Neural progenitor cell (in vitro differentiated cells): ENCODE data around the gene SRSF7. TPM values are rescaled to one million over a fixed set of nuclear protein-coding genes. Genes with fewer than 3 reads are reported as not detected.

Source experiments
- DNase-seq: peaks from one replicate; pipeline ENCODE4 v3.0.0-alpha.2; 2016; ENCODE audit warnings: low spot score
- H2AFZ ChIP-seq: fragments of 200-600 bp; sonication (generic); replicated peaks from 2 replicates; pipeline ENCODE4 v1.6.1; 2016; ENCODE audit warnings: antibody characterized with exemption
- H3F3A ChIP-seq: fragments of 200-600 bp; sonication (generic); 2 replicates; pipeline ENCODE4 v1.6.1; 2016; ENCODE audit warnings: antibody characterized with exemption, low read depth
- H3K27ac ChIP-seq: fragments of 200-600 bp; sonication (generic); 2 replicates; pipeline ENCODE4 v1.5.1; 2016; ENCODE audit warnings: mild to moderate bottlenecking
- H3K27me3 ChIP-seq: fragments of 200-600 bp; sonication (generic); 2 replicates; pipeline ENCODE4 v1.6.1; 2016; ENCODE audit warnings: mild to moderate bottlenecking, moderate library complexity
- H3K36me3 ChIP-seq: fragments of 200-600 bp; sonication (generic); 2 replicates; pipeline ENCODE4 v1.5.1; 2016
- H3K4me1 ChIP-seq: fragments of 200-600 bp; sonication (generic); 2 replicates; pipeline ENCODE4 v1.6.1; 2016; ENCODE audit warnings: mixed run types
- H3K4me2 ChIP-seq: fragments of 200-600 bp; sonication (generic); 2 replicates; pipeline ENCODE4 v1.6.1; 2016
- H3K4me3 ChIP-seq: fragments of 200-600 bp; sonication (generic); 2 replicates; pipeline ENCODE4 v1.5.1; 2016
- H3K79me2 ChIP-seq: fragments of 200-600 bp; sonication (generic); 2 replicates; pipeline ENCODE4 v1.6.1; 2016; ENCODE audit warnings: low read depth
- H3K9ac ChIP-seq: fragments of 200-600 bp; sonication (generic); 2 replicates; pipeline ENCODE4 v1.6.1; 2016
- H3K9me3 ChIP-seq: fragments of 200-600 bp; sonication (generic); 2 replicates; pipeline ENCODE4 v1.5.1; 2016; ENCODE audit warnings: low read depth
- H4K20me1 ChIP-seq: fragments of 200-600 bp; sonication (generic); 2 replicates; pipeline ENCODE4 v1.6.1; 2016; ENCODE audit warnings: low read depth
- H3K27ac Mint-ChIP-seq: 3 replicates; pipeline ENCODE4 v1.8.0; 2021; ENCODE audit warnings: mixed read lengths
- H3K27me3 Mint-ChIP-seq: 2 replicates; pipeline ENCODE4 v1.8.0; 2022; ENCODE audit warnings: low read depth, mild to moderate bottlenecking, inconsistent platforms, moderate library complexity, mixed read lengths; ENCODE audit not compliant: insufficient read depth
- H3K36me3 Mint-ChIP-seq: 3 replicates; pipeline ENCODE4 v1.8.0; 2021; ENCODE audit warnings: mixed read lengths
- H3K4me1 Mint-ChIP-seq: 3 replicates; pipeline ENCODE4 v1.8.0; 2021; ENCODE audit warnings: mixed read lengths
- H3K4me3 Mint-ChIP-seq: 3 replicates; pipeline ENCODE4 v1.8.0; 2021; ENCODE audit warnings: mild to moderate bottlenecking, moderate library complexity, mixed read lengths
- H3K9me3 Mint-ChIP-seq: 3 replicates; pipeline ENCODE4 v1.8.0; 2020; ENCODE audit warnings: mixed read lengths
- EZH2 ChIP-seq: fragments of 200-600 bp; sonication (generic); IDR thresholded peaks from 2 replicates; pipeline ENCODE4 v1.6.1; 2017; ENCODE audit warnings: antibody characterized with exemption, mild to moderate bottlenecking, moderate library complexity
- EZH2phosphoT487 ChIP-seq: fragments of 200-600 bp; sonication (generic); IDR thresholded peaks from 2 replicates; pipeline ENCODE4 v1.6.1; 2017; ENCODE audit warnings: antibody characterized with exemption
- total RNA-seq: library from RNA; depleted of rRNA; stranded (reverse); fragments of >200 nt; gene quantifications from 2 replicates; pipeline ENCODE4 v1.2.3, GENCODE V29; 2015; ENCODE audit warnings: low replicate concordance
- TF ChIP-seq, protein P1 (sequence below): fragments of 200-600 bp; sonication (generic); IDR thresholded peaks from 2 replicates; pipeline ENCODE4 v1.5.1; 2017; ENCODE audit warnings: antibody characterized with exemption, mild to moderate bottlenecking

SRSF7 gene
- total RNA-seq, 1 donor from 2014 or later, result 307 TPM

DNA sequence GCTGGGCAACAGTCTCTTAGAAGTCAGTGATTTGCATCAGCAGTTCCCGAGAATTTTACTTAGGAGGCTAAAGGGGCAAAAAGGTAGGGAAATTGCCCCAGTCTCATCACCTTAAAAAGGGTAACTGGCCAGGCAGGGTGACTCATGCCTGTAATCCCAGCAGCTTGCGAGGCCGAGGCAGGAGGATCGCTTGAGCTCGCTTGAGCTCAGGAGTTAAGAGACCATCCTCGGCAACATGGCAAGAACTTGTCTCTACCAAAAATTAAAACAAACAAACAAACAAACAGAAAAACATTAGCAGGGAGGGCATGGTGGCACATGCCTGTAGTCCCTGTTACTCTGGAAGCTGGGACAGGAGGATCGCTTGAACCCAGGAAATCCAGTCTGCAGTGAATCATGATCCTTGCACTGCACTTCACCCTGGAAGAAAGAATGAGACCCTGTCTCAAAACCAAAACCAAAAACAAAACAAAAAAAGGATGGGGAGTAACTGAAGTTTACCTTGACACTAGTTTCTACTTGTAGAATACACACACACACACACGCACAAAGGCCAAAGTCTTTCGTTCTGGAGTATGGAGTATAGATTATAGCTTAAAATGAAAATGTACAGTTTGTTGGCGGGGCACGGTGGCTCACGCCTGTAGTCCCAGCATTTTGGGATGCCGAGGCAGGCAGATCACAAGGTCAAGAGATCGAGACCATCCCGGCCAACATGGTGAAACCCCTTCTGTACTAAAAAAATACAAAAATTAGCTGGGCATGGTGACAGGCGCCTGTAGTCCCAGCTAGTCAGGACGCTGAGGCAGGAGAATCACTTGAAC, 24.1 kb upstream of the SRSF7 start:
- Histone ChIP-seq H4K20me1 (no peaks in the 10 kb centered on the region), H2AFZ (no peak overlapping the region), H3K27me3 (peaks cover 26% of the 10 kb centered on the region), H3K4me2 (no peak overlapping the region), H3K9ac (no peak overlapping the region), H3F3A (no peaks in the 10 kb centered on the region), H3K4me3 (no peak overlapping the region), H3K79me2 (peaks cover 14% of the 10 kb centered on the region), H3K9me3 (no peaks in the 10 kb centered on the region), H3K4me1 (peaks cover 4% of the 10 kb centered on the region), H3K36me3 (no peaks in the 10 kb centered on the region), H3K27ac (no peak overlapping the region)
- TF ChIP-seq, protein P1, sequence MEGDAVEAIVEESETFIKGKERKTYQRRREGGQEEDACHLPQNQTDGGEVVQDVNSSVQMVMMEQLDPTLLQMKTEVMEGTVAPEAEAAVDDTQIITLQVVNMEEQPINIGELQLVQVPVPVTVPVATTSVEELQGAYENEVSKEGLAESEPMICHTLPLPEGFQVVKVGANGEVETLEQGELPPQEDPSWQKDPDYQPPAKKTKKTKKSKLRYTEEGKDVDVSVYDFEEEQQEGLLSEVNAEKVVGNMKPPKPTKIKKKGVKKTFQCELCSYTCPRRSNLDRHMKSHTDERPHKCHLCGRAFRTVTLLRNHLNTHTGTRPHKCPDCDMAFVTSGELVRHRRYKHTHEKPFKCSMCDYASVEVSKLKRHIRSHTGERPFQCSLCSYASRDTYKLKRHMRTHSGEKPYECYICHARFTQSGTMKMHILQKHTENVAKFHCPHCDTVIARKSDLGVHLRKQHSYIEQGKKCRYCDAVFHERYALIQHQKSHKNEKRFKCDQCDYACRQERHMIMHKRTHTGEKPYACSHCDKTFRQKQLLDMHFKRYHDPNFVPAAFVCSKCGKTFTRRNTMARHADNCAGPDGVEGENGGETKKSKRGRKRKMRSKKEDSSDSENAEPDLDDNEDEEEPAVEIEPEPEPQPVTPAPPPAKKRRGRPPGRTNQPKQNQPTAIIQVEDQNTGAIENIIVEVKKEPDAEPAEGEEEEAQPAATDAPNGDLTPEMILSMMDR, result no peak
- TF ChIP-seq EZH2phosphoT487 (no peak), EZH2 (no peak)
- H3K9me3 Mint-ChIP-seq, result no peaks in the 10 kb centered on the region
- H3K4me3 Mint-ChIP-seq, result no peak overlapping the region
- DNase-seq, result no peak
- no peak overlapping the region for H3K27ac Mint-ChIP-seq
- peaks cover 3% of the 10 kb centered on the region for H3K27me3 Mint-ChIP-seq
- H3K36me3 Mint-ChIP-seq, result no peaks in the 10 kb centered on the region
- H3K4me1 Mint-ChIP-seq, result peaks cover 13% of the 10 kb centered on the region

DNA sequence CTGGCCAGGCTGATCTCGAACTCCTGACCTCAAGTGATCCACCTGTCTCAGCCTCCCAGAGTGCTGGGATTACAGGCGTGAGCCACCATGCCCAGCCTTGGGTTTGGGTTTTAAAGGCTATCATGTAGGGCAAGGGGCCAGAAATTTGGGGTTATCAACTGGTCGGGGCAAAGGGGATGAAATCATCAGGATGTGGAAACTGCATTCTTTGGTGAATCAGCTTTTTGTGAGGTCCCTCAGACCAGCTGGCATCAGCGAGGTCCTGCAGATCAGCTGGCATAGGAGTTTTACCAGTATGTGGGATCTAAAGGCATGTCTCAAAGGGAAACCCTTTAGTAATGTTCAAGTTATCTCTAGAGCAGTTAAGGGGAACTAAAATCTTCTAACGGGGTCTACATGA, 20.5 kb upstream of the SRSF7 start:
- no peaks in the 10 kb centered on the region for H3K36me3 Mint-ChIP-seq
- Histone ChIP-seq H3K79me2 (no peaks in the 10 kb centered on the region), H3K4me3 (no peak overlapping the region), H4K20me1 (no peaks in the 10 kb centered on the region), H3K36me3 (no peaks in the 10 kb centered on the region), H3F3A (no peaks in the 10 kb centered on the region), H3K9me3 (no peaks in the 10 kb centered on the region), H2AFZ (no peak overlapping the region), H3K9ac (no peak overlapping the region), H3K27ac (no peak overlapping the region), H3K4me2 (no peak overlapping the region), H3K27me3 (peaks cover 18% of the 10 kb centered on the region), H3K4me1 (no peaks in the 10 kb centered on the region)
- no peaks in the 10 kb centered on the region for H3K4me1 Mint-ChIP-seq
- H3K27ac Mint-ChIP-seq, result no peak overlapping the region
- H3K9me3 Mint-ChIP-seq, result no peaks in the 10 kb centered on the region
- TF ChIP-seq EZH2 (no peak), EZH2phosphoT487 (no peak)
- TF ChIP-seq, protein P1, result no peak
- no peaks in the 10 kb centered on the region for H3K27me3 Mint-ChIP-seq
- no peak for DNase-seq
- no peak overlapping the region for H3K4me3 Mint-ChIP-seq

DNA sequence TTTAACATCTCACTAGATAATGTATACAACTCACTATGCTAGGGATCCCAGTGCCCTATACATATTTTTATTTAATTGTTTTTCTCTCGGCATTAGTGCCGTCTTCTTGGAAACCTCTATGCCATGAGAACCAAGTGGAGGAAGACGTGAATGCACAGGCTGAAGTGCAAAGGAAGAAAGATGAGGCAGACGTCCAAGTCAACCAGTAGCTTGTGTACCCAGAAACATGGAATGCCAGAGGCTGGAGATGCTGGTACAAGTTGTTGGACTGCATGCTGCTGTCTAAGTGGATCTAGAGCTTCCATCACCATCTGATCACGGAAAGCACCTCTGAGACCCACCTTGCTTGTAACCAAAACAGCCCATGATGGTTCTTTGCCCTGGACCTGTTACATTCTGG, 14.4 kb upstream of the SRSF7 start:
- no peak overlapping the region for H3K4me3 ChIP-seq
- H3F3A ChIP-seq, result no peaks in the 10 kb centered on the region
- H3K36me3 Mint-ChIP-seq, result no peaks in the 10 kb centered on the region
- no peaks in the 10 kb centered on the region for H4K20me1 ChIP-seq
- H3K79me2 ChIP-seq, result no peaks in the 10 kb centered on the region
- H2AFZ ChIP-seq, result no peak overlapping the region
- no peak overlapping the region for H3K27ac Mint-ChIP-seq
- H3K4me1 Mint-ChIP-seq, result no peaks in the 10 kb centered on the region
- H3K9me3 Mint-ChIP-seq, result no peaks in the 10 kb centered on the region
- H3K4me2 ChIP-seq, result no peak overlapping the region
- no peak overlapping the region for H3K27ac ChIP-seq
- no peak overlapping the region for H3K4me3 Mint-ChIP-seq
- H3K27me3 Mint-ChIP-seq, result no peaks in the 10 kb centered on the region
- no peak for DNase-seq
- no peaks in the 10 kb centered on the region for H3K27me3 ChIP-seq
- no peaks in the 10 kb centered on the region for H3K4me1 ChIP-seq
- TF ChIP-seq, protein P1, result no peak
- TF ChIP-seq EZH2 (no peak), EZH2phosphoT487 (no peak)
- H3K9me3 ChIP-seq, result no peaks in the 10 kb centered on the region
- H3K36me3 ChIP-seq, result no peaks in the 10 kb centered on the region
- H3K9ac ChIP-seq, result no peak overlapping the region
